Measurements from ENCODE around the gene PCDHB7.
"Not testable (repeated sequence)": the region's sequence is repeated elsewhere in the genome, so short reads cannot be mapped to it uniquely, and the experiment has no call there.

Gene PCDHB7

GRCh38 chr5:141151632-141152031 is 20.8 kb upstream of the PCDHB7 start:
- peaks cover 5 to 10% of the 10 kb centered on the region in 2 donors for H3K9me3 ChIP-seq (ENCODE audit: control insufficient read depth in 2 of 2, low read length in 2 of 2)
- H3K27me3 ChIP-seq (ENCODE audit: control insufficient read depth in 2 of 2, insufficient read depth in 2 of 2, low read length in 2 of 2) = not testable (repeated sequence)

GRCh38 chr5:141152096-141152495 is 20.3 kb upstream of the PCDHB7 start:
- H3K4me1 ChIP-seq (ENCODE audit: control insufficient read depth in 2 of 2, insufficient read depth in 2 of 2, low read length in 2 of 2); H3K9ac ChIP-seq (ENCODE audit: low read depth in 1 of 2, low read length in 2 of 2); H3K36me3 ChIP-seq (ENCODE audit: control insufficient read depth in 2 of 2, insufficient read depth in 2 of 2, low read length in 2 of 2); H3K27me3 ChIP-seq (ENCODE audit: control insufficient read depth in 2 of 2, insufficient read depth in 2 of 2, low read length in 2 of 2); H3K4me3 ChIP-seq (ENCODE audit: low read length in 2 of 2); H3K27ac ChIP-seq (ENCODE audit: low read depth in 2 of 2, low read length in 2 of 2): not testable (repeated sequence)
- peaks cover 5 to 14% of the 10 kb centered on the region in 2 donors for H3K9me3 ChIP-seq (ENCODE audit: control insufficient read depth in 2 of 2, low read length in 2 of 2)

More at GRCh38 chr5:141151632-141152031, 20.8 kb upstream of the PCDHB7 start:
- not testable (repeated sequence) for H3K4me1 ChIP-seq (ENCODE audit: control insufficient read depth in 2 of 2, insufficient read depth in 2 of 2, low read length in 2 of 2); H3K27ac ChIP-seq (ENCODE audit: low read depth in 2 of 2, low read length in 2 of 2); H3K4me3 ChIP-seq (ENCODE audit: low read length in 2 of 2); H3K9ac ChIP-seq (ENCODE audit: low read depth in 1 of 2, low read length in 2 of 2); H3K36me3 ChIP-seq (ENCODE audit: control insufficient read depth in 2 of 2, insufficient read depth in 2 of 2, low read length in 2 of 2)

- H3K9me3 ChIP-seq (ENCODE audit: control insufficient read depth in 2 of 2, low read length in 2 of 2) = peaks cover 5 to 8% of the 10 kb centered on the region in 2 donors
- H3K4me1 ChIP-seq (ENCODE audit: control insufficient read depth in 2 of 2, insufficient read depth in 2 of 2, low read length in 2 of 2) = no peaks in the 10 kb centered on the region
- H3K9ac ChIP-seq (ENCODE audit: low read depth in 1 of 2, low read length in 2 of 2) = no peak overlapping the region
- H3K27me3 ChIP-seq (ENCODE audit: control insufficient read depth in 2 of 2, insufficient read depth in 2 of 2, low read length in 2 of 2) = no peaks in the 10 kb centered on the region
- H3K27ac ChIP-seq (ENCODE audit: low read depth in 2 of 2, low read length in 2 of 2) = no peak overlapping the region
- H3K36me3 ChIP-seq (ENCODE audit: control insufficient read depth in 2 of 2, insufficient read depth in 2 of 2, low read length in 2 of 2) = no peaks in the 10 kb centered on the region
- no peak overlapping the region for H3K4me3 ChIP-seq (ENCODE audit: low read length in 2 of 2)
Observed at GRCh38 chr5:141155540-141156374, 16.7 kb upstream of the PCDHB7 start.

GRCh38 chr5:141157356-141157755 is 15.1 kb upstream of the PCDHB7 start:
- H3K9ac ChIP-seq (ENCODE audit: low read depth in 1 of 2, low read length in 2 of 2); H3K4me3 ChIP-seq (ENCODE audit: low read length in 2 of 2); H3K9me3 ChIP-seq (ENCODE audit: control insufficient read depth in 2 of 2, low read length in 2 of 2); H3K4me1 ChIP-seq (ENCODE audit: control insufficient read depth in 2 of 2, insufficient read depth in 2 of 2, low read length in 2 of 2); H3K27ac ChIP-seq (ENCODE audit: low read depth in 2 of 2, low read length in 2 of 2); H3K36me3 ChIP-seq (ENCODE audit: control insufficient read depth in 2 of 2, insufficient read depth in 2 of 2, low read length in 2 of 2); H3K27me3 ChIP-seq (ENCODE audit: control insufficient read depth in 2 of 2, insufficient read depth in 2 of 2, low read length in 2 of 2): not testable (repeated sequence)

GRCh38 chr5:141157901-141158300 is 14.5 kb upstream of the PCDHB7 start:
- H3K4me3 ChIP-seq (ENCODE audit: low read length in 2 of 2); H3K36me3 ChIP-seq (ENCODE audit: control insufficient read depth in 2 of 2, insufficient read depth in 2 of 2, low read length in 2 of 2); H3K27me3 ChIP-seq (ENCODE audit: control insufficient read depth in 2 of 2, insufficient read depth in 2 of 2, low read length in 2 of 2); H3K9ac ChIP-seq (ENCODE audit: low read depth in 1 of 2, low read length in 2 of 2); H3K4me1 ChIP-seq (ENCODE audit: control insufficient read depth in 2 of 2, insufficient read depth in 2 of 2, low read length in 2 of 2); H3K9me3 ChIP-seq (ENCODE audit: control insufficient read depth in 2 of 2, low read length in 2 of 2); H3K27ac ChIP-seq (ENCODE audit: low read depth in 2 of 2, low read length in 2 of 2): not testable (repeated sequence)

GRCh38 chr5:141174291-141175104 is 2.1 kb downstream of the PCDHB7 start:
- not testable (repeated sequence) for H3K27ac ChIP-seq (ENCODE audit: low read depth in 2 of 2, low read length in 2 of 2); H3K4me3 ChIP-seq (ENCODE audit: low read length in 2 of 2); H3K27me3 ChIP-seq (ENCODE audit: control insufficient read depth in 2 of 2, insufficient read depth in 2 of 2, low read length in 2 of 2); H3K4me1 ChIP-seq (ENCODE audit: control insufficient read depth in 2 of 2, insufficient read depth in 2 of 2, low read length in 2 of 2); H3K9ac ChIP-seq (ENCODE audit: low read depth in 1 of 2, low read length in 2 of 2); H3K36me3 ChIP-seq (ENCODE audit: control insufficient read depth in 2 of 2, insufficient read depth in 2 of 2, low read length in 2 of 2)
- H3K9me3 ChIP-seq (ENCODE audit: control insufficient read depth in 2 of 2, low read length in 2 of 2) = peaks cover 0 to 23% of the 10 kb centered on the region in 2 donors

GRCh38 chr5:141175933-141176332 is 3.5 kb downstream of the PCDHB7 start:
- no peak overlapping the region for H3K27ac ChIP-seq (ENCODE audit: low read depth in 2 of 2, low read length in 2 of 2)
- no peaks in the 10 kb centered on the region for H3K36me3 ChIP-seq (ENCODE audit: control insufficient read depth in 2 of 2, insufficient read depth in 2 of 2, low read length in 2 of 2)
- H3K9ac ChIP-seq (ENCODE audit: low read depth in 1 of 2, low read length in 2 of 2) = no peak overlapping the region
- no peaks in the 10 kb centered on the region for H3K27me3 ChIP-seq (ENCODE audit: control insufficient read depth in 2 of 2, insufficient read depth in 2 of 2, low read length in 2 of 2)
- H3K4me3 ChIP-seq (ENCODE audit: low read length in 2 of 2) = no peak overlapping the region
- H3K9me3 ChIP-seq (ENCODE audit: control insufficient read depth in 2 of 2, low read length in 2 of 2) = peaks cover 0 to 23% of the 10 kb centered on the region in 2 donors
- no peaks in the 10 kb centered on the region for H3K4me1 ChIP-seq (ENCODE audit: control insufficient read depth in 2 of 2, insufficient read depth in 2 of 2, low read length in 2 of 2)

GRCh38 chr5:141177577-141178191 is 5.2 kb downstream of the PCDHB7 start, which contains the start of gene PCDHB8:
TSS of gene PCDHB8 (plus strand) at chr5:141177790. CDS start at chr5:141178035, 245 bp downstream.
- H3K27me3 ChIP-seq (ENCODE audit: control insufficient read depth in 2 of 2, insufficient read depth in 2 of 2, low read length in 2 of 2); H3K27ac ChIP-seq (ENCODE audit: low read depth in 2 of 2, low read length in 2 of 2); H3K9ac ChIP-seq (ENCODE audit: low read depth in 1 of 2, low read length in 2 of 2); H3K4me1 ChIP-seq (ENCODE audit: control insufficient read depth in 2 of 2, insufficient read depth in 2 of 2, low read length in 2 of 2); H3K36me3 ChIP-seq (ENCODE audit: control insufficient read depth in 2 of 2, insufficient read depth in 2 of 2, low read length in 2 of 2); H3K4me3 ChIP-seq (ENCODE audit: low read length in 2 of 2): not testable (repeated sequence)
- H3K9me3 ChIP-seq (ENCODE audit: control insufficient read depth in 2 of 2, low read length in 2 of 2) = peaks cover 0 to 23% of the 10 kb centered on the region in 2 donors

- not testable (repeated sequence) for H3K27ac ChIP-seq (ENCODE audit: low read depth in 2 of 2, low read length in 2 of 2); H3K36me3 ChIP-seq (ENCODE audit: control insufficient read depth in 2 of 2, insufficient read depth in 2 of 2, low read length in 2 of 2); H3K9ac ChIP-seq (ENCODE audit: low read depth in 1 of 2, low read length in 2 of 2); H3K27me3 ChIP-seq (ENCODE audit: control insufficient read depth in 2 of 2, insufficient read depth in 2 of 2, low read length in 2 of 2); H3K4me1 ChIP-seq (ENCODE audit: control insufficient read depth in 2 of 2, insufficient read depth in 2 of 2, low read length in 2 of 2); H3K4me3 ChIP-seq (ENCODE audit: low read length in 2 of 2)
- peaks cover 3 to 23% of the 10 kb centered on the region in 2 donors for H3K9me3 ChIP-seq (ENCODE audit: control insufficient read depth in 2 of 2, low read length in 2 of 2)
Observed at GRCh38 chr5:141179371-141179770, 6.9 kb downstream of the PCDHB7 start.

- H3K4me1 ChIP-seq (ENCODE audit: control insufficient read depth in 2 of 2, insufficient read depth in 2 of 2, low read length in 2 of 2); H3K9ac ChIP-seq (ENCODE audit: low read depth in 1 of 2, low read length in 2 of 2); H3K27me3 ChIP-seq (ENCODE audit: control insufficient read depth in 2 of 2, insufficient read depth in 2 of 2, low read length in 2 of 2); H3K27ac ChIP-seq (ENCODE audit: low read depth in 2 of 2, low read length in 2 of 2); H3K36me3 ChIP-seq (ENCODE audit: control insufficient read depth in 2 of 2, insufficient read depth in 2 of 2, low read length in 2 of 2); H3K4me3 ChIP-seq (ENCODE audit: low read length in 2 of 2): not testable (repeated sequence)
- H3K9me3 ChIP-seq (ENCODE audit: control insufficient read depth in 2 of 2, low read length in 2 of 2) = peaks cover 3 to 22% of the 10 kb centered on the region in 2 donors
Observed at GRCh38 chr5:141179876-141180275, 7.4 kb downstream of the PCDHB7 start.
